ENCODE data around the gene CHKA. TPM values are rescaled to one million over a fixed set of nuclear protein-coding genes. Genes with fewer than 3 reads are reported as not detected.

The CHKA gene
- total RNA-seq, 1 experiment from 2014 or later, result 63.0 TPM

DNA sequence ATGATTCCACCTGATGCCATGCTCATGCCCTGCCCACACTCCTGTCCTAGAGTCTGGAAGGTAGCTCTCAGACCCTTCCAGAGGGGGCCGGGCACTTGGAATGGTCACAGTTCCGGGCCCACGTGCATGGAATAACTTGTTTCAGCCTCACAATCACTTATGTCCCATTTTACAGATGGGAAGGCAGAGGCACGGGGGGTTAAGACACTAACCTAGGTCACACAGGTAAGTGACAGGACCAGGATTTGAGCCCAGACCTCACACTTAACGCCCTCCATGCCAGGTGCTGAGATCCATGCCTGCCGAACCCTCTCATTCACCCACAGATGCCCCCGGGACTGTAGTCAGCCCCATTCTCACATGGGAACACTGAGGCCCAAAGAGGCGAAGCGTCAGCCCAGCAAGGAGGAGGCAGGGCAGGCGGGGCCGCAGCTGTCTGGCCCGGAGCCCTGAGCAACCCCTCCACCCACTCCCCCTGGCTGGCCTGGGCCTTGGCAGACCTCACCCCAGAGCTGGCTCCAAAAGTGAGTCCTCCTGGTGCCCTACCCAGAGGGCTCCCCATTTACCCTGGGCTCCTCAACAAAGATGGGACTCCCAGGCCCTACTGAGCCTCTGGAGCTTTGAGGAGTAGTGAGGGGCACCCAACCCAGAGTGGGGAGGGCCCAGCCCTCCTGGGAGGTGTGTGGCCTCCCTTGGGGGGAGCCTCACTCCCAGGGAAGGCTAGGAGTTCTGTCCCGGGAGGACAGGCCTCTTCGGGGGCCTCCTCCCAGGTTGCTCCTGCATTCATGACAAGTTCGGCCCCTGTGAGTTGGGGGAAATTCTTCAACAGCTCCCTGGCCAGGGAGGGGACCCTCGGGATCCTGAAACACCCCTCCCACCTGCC, 113.4 kb downstream of the CHKA start:
- Histone ChIP-seq H3K23me2 (ENCODE audit: insufficient read length, low read depth, low read length, poor library complexity, severe bottlenecking) (peaks cover 4% of the 10 kb centered on the region), H3K79me2 (ENCODE audit: insufficient read depth, low read length) (no peaks in the 10 kb centered on the region), H3K9me3 (ENCODE audit: control insufficient read depth, low read depth, low read length) (no peaks in the 10 kb centered on the region), H3K27ac (ENCODE audit: insufficient read length, low read depth, low read length) (no peak overlapping the region), H3T11ph (ENCODE audit: low read length) (no peak overlapping the region), H3K4ac (ENCODE audit: low read depth, low read length) (no peak overlapping the region), H2BK20ac (ENCODE audit: low read depth, low read length, poor library complexity, severe bottlenecking) (no peak overlapping the region), H2AK5ac (ENCODE audit: insufficient read length, low read length) (no peak overlapping the region), H3K27me3 (ENCODE audit: insufficient read depth, low read length) (no peaks in the 10 kb centered on the region), H4K8ac (replicated peaks; ENCODE audit: insufficient read length, low read depth, low read length) (no peak overlapping the region), H3K79me1 (ENCODE audit: insufficient read depth, low read depth, low read length, poor library complexity, severe bottlenecking) (no peaks in the 10 kb centered on the region), H3K4me1 (ENCODE audit: insufficient read depth, low read length) (no peaks in the 10 kb centered on the region; the same call in 1 of the 2 replicates), H3K23ac (ENCODE audit: insufficient read length, low read depth, low read length) (no peak overlapping the region), H3K14ac (ENCODE audit: insufficient read depth, low read length) (no peak overlapping the region; the same call in 1 of the 2 replicates), H4K5ac (ENCODE audit: insufficient read length, low read depth, low read length) (no peak overlapping the region), H3K4me2 (ENCODE audit: insufficient read depth, insufficient read length, low read length) (no peak overlapping the region), H2BK5ac (ENCODE audit: insufficient read length, low read length) (no peak overlapping the region), H4K91ac (ENCODE audit: insufficient read length, low read depth, low read length) (no peak overlapping the region), H3K18ac (ENCODE audit: insufficient read length, low read depth, low read length) (no peak overlapping the region), H2BK12ac (ENCODE audit: insufficient read length, low read depth, low read length) (no peak overlapping the region), H4K20me1 (ENCODE audit: control insufficient read depth, insufficient read depth, insufficient read length) (no peaks in the 10 kb centered on the region), H2BK15ac (ENCODE audit: low read depth, low read length) (no peak overlapping the region), H2AFZ (ENCODE audit: low read length) (no peak overlapping the region), H3K9ac (ENCODE audit: extremely low read depth, insufficient read length, low read length) (no peak overlapping the region), H2BK120ac (ENCODE audit: low read depth, low read length, poor library complexity, severe bottlenecking) (no peak overlapping the region), H3K56ac (ENCODE audit: insufficient read length, low read depth, low read length) (no peak overlapping the region)
- Mint-ChIP-seq H3K9me3 (peaks cover 0 to 5% of the 10 kb centered on the region in 2 experiments; a peak in 1 of 5 replicates), H3K27me3 (ENCODE audit: low read depth) (peaks cover 5% of the 10 kb centered on the region), H3K27ac (no peak overlapping the region), H3K36me3 (ENCODE audit: insufficient read depth in 1 of 3, low read depth in 3 of 3) (no peaks in the 10 kb centered on the region), H3K4me1 (peaks cover 23 to 46% of the 10 kb centered on the region in 2 experiments), H3K4me3 (no peak overlapping the region)
- no CpG with 5 or more reads among the region's 16 CpGs for WGBS (ENCODE audit: extremely low coverage, insufficient read length, low lambda C conversion rate)
- no peak for TF ChIP-seq CTCF (conservative IDR thresholded peaks at IDR 0.05)
- DNase-seq, result no peak

Data from H9 (cell line).